Ovary (tissue), 9 donors: ENCODE measurements around the gene PIK3R5. TPM values are rescaled to one million over a fixed set of nuclear protein-coding genes. Genes with fewer than 3 reads are reported as not detected.

Experiments
- DNase-seq, 5 donors: peaks; one replicate each; pipeline ENCODE4 v3.0.0-alpha.2; 2019 to 2020
- H3K27ac ChIP-seq, 2 donors: fragments of 200-600 bp; one replicate each; pipeline versions ENCODE4 v1.5.1 to v1.8.0; 2019 to 2022
- H3K27me3 ChIP-seq: fragments of 200-600 bp; one replicate; pipeline ENCODE4 v1.8.0; 2022
- H3K36me3 ChIP-seq: fragments of 200-600 bp; sonication (generic); one replicate; pipeline ENCODE4 v1.5.1; 2019
- H3K4me1 ChIP-seq: one replicate; pipeline ENCODE4 v1.8.1; 2013; ENCODE audit warnings: mild to moderate bottlenecking, moderate library complexity; ENCODE audit not compliant: insufficient read depth
- H3K4me3 ChIP-seq: fragments of 200-600 bp; sonication (generic); one replicate; pipeline ENCODE4 v1.5.1; 2017
- H3K9me3 ChIP-seq, 2 donors: fragments of 200-600 bp in 1 of 2; sonication (generic) in 1 of 2; one replicate each; pipeline versions ENCODE4 v1.5.1 to v1.8.1; 2013 to 2019; ENCODE audit warnings: mild to moderate bottlenecking in 1 of 2, moderate library complexity in 1 of 2
- CTCF ChIP-seq, 3 donors: fragments of 450-650 bp in 2 of 3; fragments of 200-600 bp in 1 of 3; IDR thresholded peaks; one replicate each; pipeline versions ENCODE4 v1.5.1 to v1.8.0; 2016 to 2022; ENCODE audit warnings: antibody characterized with exemption in 3 of 3, mild to moderate bottlenecking in 1 of 3
- EP300 ChIP-seq: sonication (generic); formaldehyde crosslinking; IDR thresholded peaks from one replicate; pipeline ENCODE4 v1.6.1; 2017; ENCODE audit warnings: antibody characterized with exemption
- POLR2A ChIP-seq: fragments of 450-650 bp; IDR thresholded peaks from one replicate; pipeline ENCODE4 v1.6.1; 2017; ENCODE audit warnings: antibody characterized with exemption, mild to moderate bottlenecking, moderate library complexity
- WGBS, 3 donors: extraction: QIAGEN DNeasy Blood & Tissue Kit in 1 of 3; methylation state at CpG; one replicate each; pipeline versions ENCODE4 v1.1.5 to v1.1.7; 2013 to 2017; 5-methylcytosine and 5-hydroxymethylcytosine counted together
- intact Hi-C, 4 donors: fragments of 100-400 bp; cut with DNase I; formaldehyde crosslinking; loops; one replicate each; pipeline versions ENCODE4 v1.11.0 to v1.15.1; 2022 to 2023
- polyA plus RNA-seq, 2 donors: library from polyadenylated mRNA; stranded (reverse); fragments of 200-250 nt in 1 of 2; fragments of 350-450 nt in 1 of 2; fragmentation: Illumina TruSeq in 1 of 2; extraction: RNeasy Lipid Tissue Mini Kit (QIAGEN cat#74804) in 1 of 2; gene quantifications; one replicate each; pipeline ENCODE4 v1.2.3, GENCODE V29; 2013 to 2014
- total RNA-seq, 7 donors: library from RNA; depleted of rRNA in 2 of 7; stranded (reverse); fragments of >200 nt in 2 of 7; fragmentation: NEBNext Ultra II Directional in 3 of 7; extraction: Animal tissue kit (Norgen Biotek cat#: 25700) in 3 of 7; gene quantifications; one replicate each; pipeline versions ENCODE4 v1.1.0 to v1.2.4, GENCODE V29; 2016 to 2023
- donor health status: DM: no; HTN: no; CAD: no; lungs with moderate emphysema.
- donor health status: DM: no; HTN: no; CAD: no.
- donor health status: Bipolar disorder and iron deficiency.
- donor health status: DM: yes; HTN: yes; CAD: no.
- donor health status: DM: no; HTN: no; CAD: no.
- donor health status: DM: yes; HTN: yes; CAD: no.

PIK3R5 gene
- total and polyA plus RNA-seq, 9 donors, result 0.86 to 8.9 (median 3.7) TPM

DNA sequence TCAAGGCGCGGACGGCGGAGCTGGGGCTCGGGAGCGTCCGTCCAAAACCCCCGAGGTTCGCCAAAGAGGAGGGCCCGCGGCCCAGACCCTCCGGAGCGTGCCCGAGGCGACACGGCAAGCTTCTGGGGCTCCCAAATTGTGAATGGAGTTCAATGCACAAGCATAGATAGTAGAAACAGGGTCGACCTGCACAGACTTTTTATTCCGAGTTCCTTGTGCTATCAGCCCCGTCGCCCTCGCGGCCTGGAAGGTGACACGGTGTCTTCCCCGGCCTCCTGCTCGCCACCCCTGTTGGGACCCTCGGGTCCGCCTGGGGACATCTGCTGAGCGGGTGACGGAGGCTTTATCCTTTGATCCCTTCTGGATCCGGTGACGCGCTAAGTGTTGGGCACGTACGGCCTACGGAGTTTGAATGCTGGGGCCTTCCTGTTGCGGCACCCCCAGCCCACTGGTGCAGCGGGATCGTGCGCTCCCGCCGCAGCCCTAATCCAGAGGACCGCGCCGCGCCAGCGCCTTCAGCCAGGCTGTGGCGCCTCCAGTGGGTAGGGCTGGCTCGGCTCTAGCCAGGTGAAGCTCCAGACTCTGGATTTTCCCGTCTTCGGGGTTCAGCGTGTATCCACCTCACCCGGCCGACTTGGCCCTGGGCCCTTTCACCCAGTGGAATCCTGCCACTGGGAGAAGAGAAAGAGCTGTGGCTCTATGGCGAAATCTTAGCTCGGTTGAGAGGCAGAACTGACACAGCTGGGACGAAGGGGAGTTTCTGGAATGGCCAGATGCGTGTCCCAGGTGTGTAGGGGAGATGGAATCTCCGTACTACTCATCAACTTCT is 38.8 kb upstream of the PIK3R5 start:
- H3K4me3 ChIP-seq, result no peak overlapping the region
- DNase-seq, result no peak
- WGBS, 3 donors, result 15 to 21% (median 21%) methylated on average over 53 to 58 of the region's 58 CpGs
- no peaks in the 10 kb centered on the region for H3K4me1 ChIP-seq
- no peaks in the 10 kb centered on the region for H3K9me3 ChIP-seq
- intact Hi-C loops, result loop anchor here in 1 of 4 donors (10.0 kb wide), 1 partner anchor 60 kb away; no protein-coding TSS in a partner anchor
- H3K36me3 ChIP-seq, result no peaks in the 10 kb centered on the region
- TF ChIP-seq CTCF (IDR thresholded peaks at IDR 0.05), result no peak
- TF ChIP-seq EP300, result no peak
- TF ChIP-seq POLR2A, result no peak
- H3K27ac ChIP-seq, result no peak overlapping the region
- H3K27me3 ChIP-seq, result no peaks in the 10 kb centered on the region

DNA sequence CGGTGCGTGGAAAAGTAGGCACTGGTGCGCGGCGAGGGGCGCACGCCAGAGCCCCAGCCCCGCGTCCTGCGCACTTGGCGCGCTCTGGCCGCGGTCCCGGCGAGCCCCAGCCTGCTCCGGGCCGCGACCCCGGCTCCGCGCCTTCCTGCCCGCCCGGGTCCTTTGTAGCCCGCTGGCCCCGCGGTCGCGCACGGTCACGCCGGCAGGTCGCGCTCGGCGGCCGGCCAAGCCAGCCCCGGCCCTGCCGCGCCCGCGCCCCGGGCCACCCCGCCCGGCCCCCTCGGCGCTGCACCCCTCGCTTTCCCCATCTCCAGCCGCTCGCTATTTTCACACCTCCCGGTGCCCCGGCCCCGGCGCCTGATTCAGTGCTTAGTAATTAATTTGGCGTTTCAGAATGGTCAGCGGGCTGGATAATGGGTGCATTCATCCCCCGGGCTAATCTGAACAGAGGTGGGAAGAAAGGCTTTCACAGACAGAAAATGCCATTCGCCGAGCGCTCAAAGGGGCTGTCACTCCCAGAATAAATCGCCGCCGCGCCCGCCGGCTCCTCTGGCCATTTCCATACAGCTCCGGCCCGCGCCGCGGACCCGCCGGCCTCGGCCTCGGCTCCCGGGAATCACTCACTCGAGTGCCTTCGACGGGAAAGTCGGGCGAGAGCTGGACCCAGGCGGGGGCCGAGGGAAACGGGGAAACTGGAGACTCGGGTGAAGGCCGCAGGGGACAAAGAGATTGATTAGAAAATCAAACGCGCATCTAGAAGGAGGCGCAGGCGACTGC is 38.0 kb upstream of the PIK3R5 start:
- 1 to 2% (median 2%) methylated on average over 83 to 90 of the region's 90 CpGs for WGBS, 3 donors
- H3K9me3 ChIP-seq, result no peaks in the 10 kb centered on the region
- H3K4me1 ChIP-seq, result no peaks in the 10 kb centered on the region
- no peak overlapping the region for H3K27ac ChIP-seq
- no peaks in the 10 kb centered on the region for H3K36me3 ChIP-seq
- no peaks in the 10 kb centered on the region for H3K27me3 ChIP-seq
- no peak for TF ChIP-seq CTCF (IDR thresholded peaks at IDR 0.05)
- no peak for TF ChIP-seq POLR2A
- no peak for TF ChIP-seq EP300
- H3K4me3 ChIP-seq, result peak overlapping the region; percentile 36
- no peak for DNase-seq
- intact Hi-C loops, result loop anchor here in 1 of 4 donors (10.0 kb wide), 1 partner anchor 59 kb away; no protein-coding TSS in a partner anchor

DNA sequence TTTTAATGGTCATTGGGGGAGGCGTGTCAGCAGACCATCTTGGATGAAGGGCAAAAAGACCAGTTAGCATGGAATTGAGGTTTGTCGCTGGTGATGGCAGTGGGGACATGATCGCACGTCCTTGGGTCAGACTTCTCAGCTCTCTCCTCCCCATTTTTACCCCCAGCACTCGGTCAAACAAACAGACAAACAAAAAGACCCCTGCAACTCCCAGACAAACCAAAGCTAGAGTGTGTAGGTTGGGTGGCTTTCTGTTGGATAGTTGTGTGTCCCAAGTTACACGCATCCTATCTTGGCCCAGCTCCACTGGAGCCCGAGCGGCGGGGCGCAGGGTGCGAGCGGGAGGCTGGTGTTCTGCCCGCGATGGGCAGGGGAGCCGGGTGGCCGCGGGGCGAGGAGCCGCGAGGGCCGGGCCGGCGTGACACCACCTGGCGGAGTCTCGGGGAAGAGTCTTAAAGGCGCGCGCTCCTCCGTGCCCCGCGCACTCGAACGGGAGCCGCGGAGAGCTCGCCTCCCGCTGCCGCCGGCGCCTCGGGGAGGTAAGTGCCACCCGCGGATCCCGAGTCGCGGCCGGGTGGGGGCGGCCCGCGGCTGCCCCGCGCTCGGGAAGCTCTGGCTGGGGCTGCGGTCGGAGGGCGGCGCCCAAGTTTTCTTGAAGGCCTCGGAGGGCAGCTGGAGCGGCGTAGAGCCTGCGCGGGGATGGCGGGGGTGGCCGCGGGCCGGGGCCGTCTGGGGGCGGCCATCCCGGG is 37.3 kb upstream of the PIK3R5 start:
- TF ChIP-seq CTCF (IDR thresholded peaks at IDR 0.05), result no peak
- no peak for TF ChIP-seq POLR2A
- TF ChIP-seq EP300, result no peak
- H3K36me3 ChIP-seq, result no peaks in the 10 kb centered on the region
- H3K9me3 ChIP-seq, result no peaks in the 10 kb centered on the region
- peak overlapping the region; percentile 36 for H3K4me3 ChIP-seq
- WGBS, 3 donors, result 1 to 3% (median 2%) methylated on average over 40 to 69 of the region's 69 CpGs
- no peak overlapping the region for H3K27ac ChIP-seq
- no peak for DNase-seq
- no peaks in the 10 kb centered on the region for H3K27me3 ChIP-seq
- no peaks in the 10 kb centered on the region for H3K4me1 ChIP-seq
- intact Hi-C loops, result loop anchor here in 1 of 4 donors (10.0 kb wide), 1 partner anchor 58 kb away; no protein-coding TSS in a partner anchor

- H3K36me3 ChIP-seq, result no peaks in the 10 kb centered on the region
- no peak for DNase-seq
- no peaks in the 10 kb centered on the region for H3K27me3 ChIP-seq
- no peak overlapping the region for H3K4me3 ChIP-seq
- no peak for TF ChIP-seq POLR2A
- TF ChIP-seq CTCF (IDR thresholded peaks at IDR 0.05), result no peak
- no peak for TF ChIP-seq EP300
- intact Hi-C loops, result loop anchor here in 1 of 4 donors (10.0 kb wide), 1 partner anchor 57 kb away; no protein-coding TSS in a partner anchor
- no peaks in the 10 kb centered on the region for H3K9me3 ChIP-seq
- H3K4me1 ChIP-seq, result no peaks in the 10 kb centered on the region
- 18 to 19% (median 19%) methylated on average over 15 of the region's 15 CpGs for WGBS, 3 donors
- H3K27ac ChIP-seq, result no peak overlapping the region
Measured at GRCh38 chr17:9002227-9002605, 36.7 kb upstream of the PIK3R5 start.
